Activated T-cell treated with anti-CD3 and anti-CD28 coated beads, Interleukin-2, amount 50 U/mL, for 72 hours (primary cell): ENCODE data around the gene VPS52. TPM values are rescaled to one million over a fixed set of nuclear protein-coding genes. Genes with fewer than 3 reads are reported as not detected.
"Not testable (repeated sequence)": the region's sequence is repeated elsewhere in the genome, so short reads cannot be mapped to it uniquely, and the experiment has no call there.

ENCODE experiments used
- ATAC-seq, 2 donors: fragments of 150-1000 bp; cut with Tn5 transposase; replicated peaks in 1 of 2; 2 replicates each; pipeline ENCODE4 v1.10.0; 2021; ENCODE audit warnings: moderate library complexity in 2 of 2, mild to moderate bottlenecking in 1 of 2
- DNase-seq, 2 donors: peaks; one replicate each; pipeline ENCODE4 v3.0.0; 2021 to 2022; ENCODE audit warnings: mixed read lengths in 1 of 2
- H3K27ac Mint-ChIP-seq: one replicate; pipeline ENCODE4 v1.8.0; 2022; ENCODE audit warnings: mild to moderate bottlenecking, moderate library complexity, mixed read lengths
- H3K27me3 Mint-ChIP-seq: one replicate; pipeline ENCODE4 v1.8.0; 2022; ENCODE audit warnings: low read depth, mixed read lengths
- H3K36me3 Mint-ChIP-seq, 2 donors: one replicate each; pipeline ENCODE4 v1.8.0; 2022; ENCODE audit warnings: mixed read lengths in 2 of 2, mild to moderate bottlenecking in 1 of 2; ENCODE audit not compliant: insufficient read depth in 2 of 2
- H3K4me1 Mint-ChIP-seq: one replicate; pipeline ENCODE4 v1.8.0; 2022; ENCODE audit warnings: low read depth, mixed read lengths
- H3K4me3 Mint-ChIP-seq, 2 donors: one replicate each; pipeline ENCODE4 v1.8.0; 2022; ENCODE audit warnings: mild to moderate bottlenecking in 2 of 2, mixed read lengths in 2 of 2, moderate library complexity in 2 of 2
- H3K9me3 Mint-ChIP-seq, 2 donors: one replicate each; pipeline ENCODE4 v1.8.0; 2022; ENCODE audit warnings: mixed read lengths in 2 of 2
- total RNA-seq, 2 donors: library from RNA; stranded (reverse); gene quantifications; one replicate each; pipeline ENCODE4 v1.2.3, GENCODE V29; 2022

Gene VPS52
- total RNA-seq, 2 donors from 2014 or later: 50.7 to 54.9 TPM

- H3K4me1 Mint-ChIP-seq: peaks cover 34% of the 10 kb centered on the region
- peak; percentile 90 to 91 for ATAC-seq
- no peaks in the 10 kb centered on the region for H3K27me3 Mint-ChIP-seq
- peaks cover 7 to 18% of the 10 kb centered on the region in 2 donors for H3K36me3 Mint-ChIP-seq
- DNase-seq: peak; percentile 96 to 99
- no peaks in the 10 kb centered on the region for H3K9me3 Mint-ChIP-seq
- H3K4me3 Mint-ChIP-seq: peak overlapping the region; percentile 94 to 95
- H3K27ac Mint-ChIP-seq: peak overlapping the region; percentile 93
Measured at GRCh38 chr6:33248932-33249731, 22.5 kb downstream of the VPS52 start.

GRCh38 chr6:33248643-33248931 lies 23.1 kb downstream of the VPS52 start:
- H3K27ac Mint-ChIP-seq: peak overlapping the region; percentile 93
- peak; percentile 12 to 19 for ATAC-seq
- peaks cover 7 to 15% of the 10 kb centered on the region in 2 donors for H3K36me3 Mint-ChIP-seq
- no peaks in the 10 kb centered on the region for H3K9me3 Mint-ChIP-seq
- H3K4me3 Mint-ChIP-seq: peak overlapping the region; percentile 94 to 95
- DNase-seq: peak in 1 of 2 donors; percentile 54
- peaks cover 4% of the 10 kb centered on the region for H3K27me3 Mint-ChIP-seq
- H3K4me1 Mint-ChIP-seq: peaks cover 34% of the 10 kb centered on the region

GRCh38 chr6:33247977-33248642 lies 23.6 kb downstream of the VPS52 start:
- H3K4me3 Mint-ChIP-seq: peak overlapping the region; percentile 94 to 95
- peaks cover 7 to 15% of the 10 kb centered on the region in 2 donors for H3K36me3 Mint-ChIP-seq
- no peaks in the 10 kb centered on the region for H3K9me3 Mint-ChIP-seq

GRCh38 chr6:33243476-33243875 lies 28.2 kb downstream of the VPS52 start:
- ATAC-seq (no peak), DNase-seq (no peak)
- H3K4me1 Mint-ChIP-seq: peaks cover 23% of the 10 kb centered on the region
- H3K27ac Mint-ChIP-seq: no peak overlapping the region
- H3K27me3 Mint-ChIP-seq: peaks cover 34% of the 10 kb centered on the region
- H3K36me3 Mint-ChIP-seq: no peaks in the 10 kb centered on the region
- H3K4me3 Mint-ChIP-seq: no peak overlapping the region
- no peaks in the 10 kb centered on the region for H3K9me3 Mint-ChIP-seq

More at GRCh38 chr6:33247977-33248642, 23.6 kb downstream of the VPS52 start:
- H3K27me3 Mint-ChIP-seq: peaks cover 9% of the 10 kb centered on the region
- peak; percentile 93 for DNase-seq
- peaks cover 34% of the 10 kb centered on the region for H3K4me1 Mint-ChIP-seq
- peak; percentile 38 to 43 for ATAC-seq
- peak overlapping the region; percentile 93 for H3K27ac Mint-ChIP-seq

- H3K4me1 Mint-ChIP-seq: peaks cover 21% of the 10 kb centered on the region
- no peaks in the 10 kb centered on the region for H3K36me3 Mint-ChIP-seq
- H3K4me3 Mint-ChIP-seq: peak overlapping the region; percentile 50 to 60
- ATAC-seq (peak; percentile 93), DNase-seq (no peak)
- H3K27me3 Mint-ChIP-seq: peaks cover 44% of the 10 kb centered on the region
- H3K27ac Mint-ChIP-seq: peak overlapping the region; percentile 74
- H3K9me3 Mint-ChIP-seq: no peaks in the 10 kb centered on the region
Measured at GRCh38 chr6:33241968-33242367, 29.7 kb downstream of the VPS52 start.

- peaks cover 21% of the 10 kb centered on the region for H3K4me1 Mint-ChIP-seq
- H3K36me3 Mint-ChIP-seq: no peaks in the 10 kb centered on the region
- no peak overlapping the region for H3K4me3 Mint-ChIP-seq
- DNase-seq: no peak
- H3K9me3 Mint-ChIP-seq: no peaks in the 10 kb centered on the region
- no peak for ATAC-seq
- H3K27ac Mint-ChIP-seq: no peak overlapping the region
- peaks cover 55% of the 10 kb centered on the region for H3K27me3 Mint-ChIP-seq
Measured at GRCh38 chr6:33237741-33238140, 33.9 kb downstream of the VPS52 start.

GRCh38 chr6:33236852-33237251 lies 34.8 kb downstream of the VPS52 start:
- no peak overlapping the region for H3K4me3 Mint-ChIP-seq
- peaks cover 54% of the 10 kb centered on the region for H3K27me3 Mint-ChIP-seq
- DNase-seq (no peak), ATAC-seq (no peak)
- H3K9me3 Mint-ChIP-seq: no peaks in the 10 kb centered on the region
- peaks cover 13% of the 10 kb centered on the region for H3K4me1 Mint-ChIP-seq
- no peak overlapping the region for H3K27ac Mint-ChIP-seq
- H3K36me3 Mint-ChIP-seq: no peaks in the 10 kb centered on the region

GRCh38 chr6:33236328-33236727 lies 35.3 kb downstream of the VPS52 start:
- no peaks in the 10 kb centered on the region for H3K9me3 Mint-ChIP-seq
- no peak for DNase-seq
- H3K4me1 Mint-ChIP-seq: peaks cover 11% of the 10 kb centered on the region
- no peaks in the 10 kb centered on the region for H3K36me3 Mint-ChIP-seq
- no peak overlapping the region for H3K4me3 Mint-ChIP-seq
- H3K27ac Mint-ChIP-seq: no peak overlapping the region
- no peak for ATAC-seq
- peaks cover 59% of the 10 kb centered on the region for H3K27me3 Mint-ChIP-seq

GRCh38 chr6:33235221-33235634 lies 36.4 kb downstream of the VPS52 start:
- Mint-ChIP-seq H3K9me3 (no peaks in the 10 kb centered on the region), H3K36me3 (no peaks in the 10 kb centered on the region), H3K4me1 (peaks cover 7% of the 10 kb centered on the region), H3K4me3 (no peak overlapping the region), H3K27ac (no peak overlapping the region), H3K27me3 (peaks cover 57% of the 10 kb centered on the region)
- ATAC-seq (no peak), DNase-seq (no peak)

GRCh38 chr6:33226503-33227120 lies 45.1 kb downstream of the VPS52 start:
- H3K9me3 Mint-ChIP-seq, H3K36me3 Mint-ChIP-seq: not testable (repeated sequence)
- peaks cover 33% of the 10 kb centered on the region for H3K27me3 Mint-ChIP-seq

GRCh38 chr6:33217681-33218080 lies 54.0 kb downstream of the VPS52 start:
- H3K36me3 Mint-ChIP-seq: peaks cover 0 to 1% of the 10 kb centered on the region in 2 donors
- ATAC-seq (no peak), DNase-seq (no peak)
- peaks cover 53% of the 10 kb centered on the region for H3K27me3 Mint-ChIP-seq
- peaks cover 30% of the 10 kb centered on the region for H3K4me1 Mint-ChIP-seq
- H3K9me3 Mint-ChIP-seq: no peaks in the 10 kb centered on the region
- no peak overlapping the region for H3K27ac Mint-ChIP-seq
- no peak overlapping the region for H3K4me3 Mint-ChIP-seq

More at GRCh38 chr6:33226503-33227120, 45.1 kb downstream of the VPS52 start:
- H3K27ac Mint-ChIP-seq, ATAC-seq, H3K4me3 Mint-ChIP-seq, DNase-seq, H3K4me1 Mint-ChIP-seq: not testable (repeated sequence)

- peaks cover 0 to 3% of the 10 kb centered on the region in 2 donors for H3K36me3 Mint-ChIP-seq
- no peaks in the 10 kb centered on the region for H3K9me3 Mint-ChIP-seq
- DNase-seq (no peak), ATAC-seq (no peak)
- no peak overlapping the region for H3K4me3 Mint-ChIP-seq
- H3K4me1 Mint-ChIP-seq: peaks cover 35% of the 10 kb centered on the region
- H3K27me3 Mint-ChIP-seq: peaks cover 53% of the 10 kb centered on the region
- no peak overlapping the region for H3K27ac Mint-ChIP-seq
Measured at GRCh38 chr6:33217246-33217645, 54.4 kb downstream of the VPS52 start.

- peaks cover 0 to 5% of the 10 kb centered on the region in 2 donors for H3K36me3 Mint-ChIP-seq
- peak; percentile 36 for ATAC-seq
- no peaks in the 10 kb centered on the region for H3K9me3 Mint-ChIP-seq
- H3K4me3 Mint-ChIP-seq: no peak overlapping the region
- peaks cover 42% of the 10 kb centered on the region for H3K27me3 Mint-ChIP-seq
- H3K27ac Mint-ChIP-seq: no peak overlapping the region
- DNase-seq: no peak
- H3K4me1 Mint-ChIP-seq: peaks cover 39% of the 10 kb centered on the region
Measured at GRCh38 chr6:33216117-33216649, 55.5 kb downstream of the VPS52 start.
